GM10266 (cell line): ENCODE results near the gene LIMA1.
A peak's percentile ranks its signal among the peaks of the same experiment; 100 is the strongest.

Source experiments
- DNase-seq: peaks from one replicate; pipeline ENCODE4 v3.0.0; 2012; ENCODE audit errors: extremely low spot score
- TF ChIP-seq, protein P1 (sequence below): IDR thresholded peaks from 2 replicates; pipeline ENCODE4 v1.5.1; 2012; ENCODE audit warnings: mild to moderate bottlenecking, low read depth; ENCODE audit not compliant: control insufficient read depth, insufficient read depth; ENCODE audit errors: missing control alignments

Gene LIMA1

DNA sequence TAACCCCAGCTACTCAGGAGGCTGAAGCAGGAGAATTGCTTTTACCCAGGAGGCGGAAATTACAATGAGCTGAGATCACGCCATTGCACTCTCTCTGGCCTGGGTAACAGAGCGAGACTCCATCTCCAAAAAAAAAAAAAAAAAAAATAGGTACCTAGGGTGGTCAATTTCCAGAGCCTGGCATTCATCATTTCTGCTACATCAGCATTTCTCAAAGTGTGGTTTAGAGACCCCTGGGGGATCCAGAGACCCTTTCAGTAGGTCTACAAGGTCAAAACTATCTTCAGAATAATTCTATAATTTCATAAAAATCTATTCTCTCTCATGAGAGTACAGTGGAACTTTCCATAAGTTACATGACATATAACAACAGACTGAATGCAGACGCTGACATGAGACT is 136.0 kb downstream of the LIMA1 start:
- DNase-seq, result no peak
- TF ChIP-seq, protein P1, sequence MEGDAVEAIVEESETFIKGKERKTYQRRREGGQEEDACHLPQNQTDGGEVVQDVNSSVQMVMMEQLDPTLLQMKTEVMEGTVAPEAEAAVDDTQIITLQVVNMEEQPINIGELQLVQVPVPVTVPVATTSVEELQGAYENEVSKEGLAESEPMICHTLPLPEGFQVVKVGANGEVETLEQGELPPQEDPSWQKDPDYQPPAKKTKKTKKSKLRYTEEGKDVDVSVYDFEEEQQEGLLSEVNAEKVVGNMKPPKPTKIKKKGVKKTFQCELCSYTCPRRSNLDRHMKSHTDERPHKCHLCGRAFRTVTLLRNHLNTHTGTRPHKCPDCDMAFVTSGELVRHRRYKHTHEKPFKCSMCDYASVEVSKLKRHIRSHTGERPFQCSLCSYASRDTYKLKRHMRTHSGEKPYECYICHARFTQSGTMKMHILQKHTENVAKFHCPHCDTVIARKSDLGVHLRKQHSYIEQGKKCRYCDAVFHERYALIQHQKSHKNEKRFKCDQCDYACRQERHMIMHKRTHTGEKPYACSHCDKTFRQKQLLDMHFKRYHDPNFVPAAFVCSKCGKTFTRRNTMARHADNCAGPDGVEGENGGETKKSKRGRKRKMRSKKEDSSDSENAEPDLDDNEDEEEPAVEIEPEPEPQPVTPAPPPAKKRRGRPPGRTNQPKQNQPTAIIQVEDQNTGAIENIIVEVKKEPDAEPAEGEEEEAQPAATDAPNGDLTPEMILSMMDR, result no peak

DNA sequence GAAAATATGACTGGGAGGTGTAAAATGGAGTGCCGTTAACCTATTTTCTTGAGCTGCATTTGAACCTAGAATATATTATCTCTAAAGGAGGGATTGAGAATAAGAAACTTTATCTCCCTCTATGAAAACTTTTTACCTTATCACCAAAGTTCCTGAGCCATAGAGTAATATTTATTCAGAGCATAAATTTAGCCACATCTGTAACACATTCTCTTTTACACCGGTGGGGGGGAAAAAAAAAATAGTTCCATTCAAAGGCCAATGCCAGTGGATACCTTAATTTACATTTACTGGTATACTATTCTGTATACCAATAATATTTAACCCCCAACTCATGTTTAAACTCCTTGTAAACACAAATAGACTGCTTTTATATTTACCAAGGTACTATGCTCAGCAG is 137.9 kb downstream of the LIMA1 start:
- TF ChIP-seq, protein P1, result no peak
- DNase-seq, result no peak

DNA sequence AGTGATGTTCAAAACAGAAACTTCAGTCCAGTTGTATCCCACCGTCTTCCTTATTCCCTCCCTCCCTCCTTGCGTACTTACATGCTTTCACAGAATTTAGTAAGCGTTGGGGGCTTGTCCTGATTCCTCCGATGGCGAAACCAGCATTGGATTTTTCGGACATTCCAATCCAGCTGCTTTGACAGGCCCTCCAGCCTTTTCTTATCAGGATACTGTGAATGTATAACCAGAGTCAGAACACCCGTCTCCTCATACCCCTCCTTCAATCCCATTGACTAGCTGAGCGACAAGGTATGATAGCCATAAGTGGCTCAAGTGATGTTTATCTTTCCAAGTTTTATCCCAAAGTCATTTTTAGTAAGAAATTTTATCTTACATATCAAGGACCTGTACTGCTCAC is 140.3 kb downstream of the LIMA1 start:
- TF ChIP-seq, protein P1, result no peak
- no peak for DNase-seq

DNA sequence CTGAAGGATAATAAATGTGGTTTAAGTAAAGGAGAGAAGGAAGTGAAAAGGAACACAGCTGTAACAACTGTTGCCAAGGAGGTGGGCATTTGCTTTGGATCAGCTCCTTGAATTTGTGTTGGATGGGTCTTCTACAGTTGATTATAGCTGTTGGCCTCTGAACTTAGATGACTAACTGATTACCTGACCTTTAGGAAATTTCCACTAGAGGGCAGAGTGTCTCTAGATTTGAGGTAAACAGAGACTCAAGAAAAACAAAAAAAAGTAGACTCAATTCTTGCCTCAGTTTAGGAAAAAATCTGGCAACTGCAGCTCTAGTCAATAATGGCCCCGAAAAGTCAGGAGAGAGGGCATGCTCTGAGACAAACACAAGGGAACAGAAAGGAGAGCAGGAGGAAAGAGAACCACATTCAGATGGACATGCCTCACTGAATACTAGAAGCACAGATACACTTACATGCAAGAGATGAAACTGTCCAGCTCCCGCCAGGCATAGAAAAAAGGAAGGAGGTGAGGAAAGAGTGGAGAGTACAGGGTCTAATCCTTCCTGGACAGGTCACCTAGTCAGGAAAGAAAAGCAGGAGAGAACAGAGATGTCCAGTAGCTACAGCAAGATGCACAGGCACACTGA is 150.7 kb downstream of the LIMA1 start:
- peak; percentile 24 for DNase-seq
- TF ChIP-seq, protein P1, result peak; percentile 65

DNA sequence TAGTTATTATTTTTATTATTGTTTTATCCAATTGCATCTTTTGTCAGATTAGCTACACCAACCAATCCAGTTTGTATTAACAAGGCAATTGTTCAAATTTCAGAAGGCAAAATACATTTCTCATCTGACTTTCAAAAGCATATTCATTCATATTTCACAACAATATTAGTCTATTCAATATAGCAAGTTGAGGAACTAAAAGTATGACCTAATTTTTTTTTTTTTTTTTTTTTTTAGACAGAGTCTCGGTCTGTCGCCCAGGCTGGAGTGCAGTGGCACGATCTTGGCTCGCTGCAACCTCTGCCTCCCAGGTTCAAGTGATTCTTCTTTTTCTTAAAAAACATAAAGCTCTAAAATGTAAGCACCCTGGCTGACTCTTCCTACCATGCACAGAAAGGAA is 154.0 kb downstream of the LIMA1 start:
- TF ChIP-seq, protein P1, result no peak
- no peak for DNase-seq

DNA sequence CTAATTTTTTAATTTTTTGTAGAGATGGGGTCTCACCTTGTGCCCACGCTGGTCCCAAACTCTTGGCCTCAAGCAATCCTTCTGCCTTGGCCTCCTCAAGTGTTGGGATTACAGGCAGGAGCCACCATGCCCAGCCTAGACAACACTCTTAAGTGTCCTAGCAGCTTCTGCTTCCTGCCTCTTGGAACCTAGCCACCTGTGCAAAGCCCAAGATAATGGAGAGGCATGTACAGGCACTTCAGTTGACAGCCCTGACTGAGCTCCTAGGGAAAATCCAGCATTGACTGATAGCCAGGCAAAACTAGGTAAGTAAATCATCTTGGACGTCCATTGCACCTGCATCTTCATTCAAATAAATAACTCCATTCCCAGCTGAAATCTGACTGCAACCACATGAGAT is 155.8 kb downstream of the LIMA1 start:
- no peak for DNase-seq
- TF ChIP-seq, protein P1, result no peak
